ENCODE measurements around the gene RSPH6A.

- TF ChIP-seq CTCF (conservative IDR thresholded peaks at IDR 0.05 in 1 of 2, IDR thresholded peaks at IDR 0.05 in 1 of 2; ENCODE audit: low read depth in 1 of 2, low read length in 2 of 2) (peak; percentile 20 to 24), EZH2 (IDR thresholded peaks at IDR 0.05; ENCODE audit: low read length, missing control alignments) (no peak)
Measured at GRCh38 chr19:45779231-45780145, 35.6 kb downstream of the RSPH6A start.

Measured in fibroblast of lung (primary cell).